ENCODE results near the gene GRIN2B.
A peak's percentile ranks its signal among the peaks of the same experiment; 100 is the strongest.

Gene GRIN2B

DNA sequence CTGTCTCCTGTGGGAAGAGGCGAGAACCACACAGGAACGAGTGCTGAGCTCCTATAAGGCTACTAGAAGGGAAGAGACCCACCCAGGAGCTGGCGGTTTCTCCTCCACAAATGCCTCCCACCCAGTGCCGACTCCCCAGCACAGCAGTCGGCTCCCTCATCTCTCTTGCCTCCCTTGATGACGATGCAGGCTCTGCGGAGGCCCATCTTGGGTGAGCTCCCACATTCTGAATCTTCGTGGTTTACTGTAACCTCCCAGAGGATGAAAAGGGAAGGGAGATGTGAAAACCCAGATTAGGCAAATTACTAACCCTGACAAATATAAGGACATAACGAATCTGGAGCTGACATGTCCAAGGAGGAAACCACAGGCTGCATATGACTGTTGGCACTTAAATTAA, 23.8 kb downstream of the GRIN2B start:
- no peak for DNase-seq (ENCODE audit: low spot score)

DNA sequence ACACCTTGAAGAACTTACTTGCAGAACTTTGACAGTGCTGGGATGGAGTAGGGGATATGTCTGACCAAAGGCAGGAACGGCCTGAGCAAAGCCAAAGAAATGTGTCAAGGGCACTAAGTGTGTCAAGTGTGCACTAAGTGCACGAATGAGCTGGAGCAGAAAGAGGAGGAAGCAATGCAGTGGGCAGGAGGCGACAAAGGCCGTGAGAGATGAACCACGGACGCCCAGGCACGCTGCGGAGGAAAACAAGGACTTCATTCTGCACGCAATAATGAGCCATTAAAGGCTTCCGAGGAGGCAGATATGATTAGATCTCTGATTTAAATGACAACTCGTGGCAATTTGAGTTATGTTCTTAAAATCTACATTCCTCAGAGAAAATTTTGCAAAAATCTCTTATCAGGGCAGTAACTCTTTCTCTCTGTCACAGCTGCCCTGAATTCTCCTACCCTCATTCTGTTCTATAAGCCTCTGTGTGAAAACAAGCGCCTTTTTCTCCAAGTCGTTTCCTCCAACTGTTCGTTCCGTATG, 25.3 kb downstream of the GRIN2B start:
- DNase-seq (ENCODE audit: low spot score), result no peak

DNA sequence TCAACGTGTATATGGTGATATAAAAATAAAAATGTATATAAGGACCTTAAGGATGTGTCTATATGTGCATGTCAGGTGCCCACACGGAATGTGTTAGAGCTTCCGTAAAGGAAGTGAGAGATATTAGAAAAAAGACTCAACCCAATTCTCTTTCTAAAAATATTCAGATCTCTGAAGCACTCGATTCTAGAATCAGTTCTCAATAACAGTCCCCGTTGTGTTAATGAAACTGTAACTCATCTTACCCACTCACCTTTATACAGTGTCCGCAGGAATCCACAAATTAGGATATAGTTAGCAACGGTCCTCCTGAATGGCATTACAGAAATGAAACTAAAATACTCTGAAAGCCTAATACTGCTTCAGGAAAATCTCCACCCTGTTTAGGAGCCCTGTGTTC, 29.3 kb downstream of the GRIN2B start:
- no peak for DNase-seq (ENCODE audit: low spot score)

DNA sequence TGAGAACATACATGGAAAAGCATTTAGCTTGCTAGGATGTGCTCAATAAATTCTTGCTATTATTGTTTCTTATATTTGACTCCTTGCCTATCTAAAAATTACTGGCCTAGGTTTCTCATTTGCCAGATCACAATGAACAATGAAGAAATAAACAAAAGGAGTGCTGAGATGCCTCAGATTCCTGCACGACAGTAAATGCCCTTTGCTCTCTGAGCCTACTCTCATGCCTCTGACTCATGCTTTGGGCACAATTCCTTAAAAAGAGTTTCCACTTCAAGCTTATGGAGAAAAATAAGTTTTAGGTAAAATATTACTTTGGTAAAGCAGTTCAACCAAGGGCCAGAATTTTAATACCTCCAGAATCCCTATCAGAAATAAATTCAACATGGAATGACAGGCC, 30.9 kb downstream of the GRIN2B start:
- DNase-seq (ENCODE audit: low spot score), result peak; percentile 85

DNA sequence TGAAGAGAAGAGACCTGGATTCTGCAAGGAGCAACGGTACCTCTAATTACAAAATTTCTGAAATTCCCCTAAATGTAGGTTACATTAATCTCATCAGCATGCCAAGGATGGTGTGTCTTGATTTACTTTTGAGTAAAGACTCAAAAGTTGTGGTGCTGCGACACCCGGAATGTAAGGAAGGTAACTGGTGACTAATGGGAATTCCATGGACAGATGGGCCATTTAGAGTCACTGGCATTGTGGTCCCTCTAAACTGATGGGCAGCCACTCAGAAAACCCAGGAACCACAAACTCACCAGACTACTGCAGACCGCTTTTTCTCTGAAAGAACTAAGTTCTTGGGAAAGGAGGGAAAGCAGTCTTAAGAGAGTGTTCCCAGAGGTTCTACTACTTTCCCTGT, 32.8 kb downstream of the GRIN2B start:
- DNase-seq (ENCODE audit: low spot score), result no peak

DNA sequence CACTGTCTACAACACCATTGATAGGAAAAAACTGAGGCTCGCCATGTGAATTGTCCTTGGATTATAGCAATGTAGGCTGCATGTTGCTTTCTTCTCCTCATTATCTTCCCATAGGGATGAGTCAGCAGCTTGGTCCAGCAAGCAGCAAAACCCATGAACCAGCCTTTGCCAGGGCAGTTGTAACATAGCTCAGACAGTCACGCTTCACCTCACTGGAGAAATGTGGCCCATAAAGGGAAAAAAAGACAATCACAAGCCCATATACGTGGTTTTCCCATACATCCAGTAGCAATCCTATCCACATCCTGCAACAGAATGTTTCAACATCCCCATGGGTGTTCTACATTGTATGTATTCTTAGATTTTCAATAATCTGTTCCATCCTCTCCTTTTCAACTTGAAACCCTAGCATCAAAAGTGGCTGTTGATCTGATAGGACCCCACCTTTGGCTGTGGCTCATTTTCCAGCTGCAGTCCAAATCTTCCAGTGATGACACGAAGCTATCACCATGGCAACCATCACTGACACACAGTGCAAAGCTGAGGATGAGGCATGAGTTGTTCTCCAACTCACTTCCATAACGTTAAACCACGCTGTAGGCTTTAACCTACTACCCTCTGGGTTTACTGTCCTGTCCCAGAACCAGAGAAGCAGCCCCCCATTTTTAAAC, 34.0 kb downstream of the GRIN2B start:
- DNase-seq (ENCODE audit: low spot score), result no peak

DNA sequence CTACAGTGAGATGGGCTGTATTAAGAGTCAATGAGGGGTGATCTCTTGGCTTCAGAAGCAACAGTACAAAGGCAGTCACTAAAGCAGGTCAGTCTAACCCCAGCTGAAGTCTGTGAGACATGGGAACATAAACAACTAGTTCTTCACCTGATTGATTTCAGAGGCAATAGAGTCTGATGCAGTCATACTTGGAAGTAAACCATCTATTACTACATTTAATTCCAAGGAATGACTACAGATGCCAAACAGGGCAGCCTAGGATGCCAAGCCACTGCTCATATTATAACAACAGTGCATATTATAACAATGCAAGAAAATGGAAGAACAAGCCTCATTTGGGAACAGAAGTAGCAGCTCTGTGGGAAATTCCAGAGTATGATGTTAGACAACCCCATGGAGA, 35.8 kb downstream of the GRIN2B start:
- no peak for DNase-seq (ENCODE audit: low spot score)

DNA sequence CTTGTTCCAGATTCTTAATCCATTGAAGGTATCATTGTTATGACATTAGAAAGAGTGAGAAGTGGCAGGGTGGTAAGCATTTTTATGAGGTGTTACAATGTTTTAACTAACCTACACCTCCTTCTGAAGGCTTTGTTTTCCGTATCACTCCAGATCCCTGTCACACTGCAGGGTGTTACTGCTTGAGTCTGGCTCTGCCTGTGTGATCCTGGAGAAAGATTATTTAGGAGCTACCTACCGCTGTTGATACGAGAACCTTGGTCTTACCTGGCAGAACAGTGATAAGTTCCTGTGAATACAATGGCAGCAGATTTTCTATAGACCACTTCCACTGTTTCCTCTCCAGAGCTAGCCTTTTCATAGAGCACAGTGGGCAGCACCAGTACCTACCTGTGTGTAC, 36.2 kb downstream of the GRIN2B start:
- DNase-seq (ENCODE audit: low spot score), result no peak

DNA sequence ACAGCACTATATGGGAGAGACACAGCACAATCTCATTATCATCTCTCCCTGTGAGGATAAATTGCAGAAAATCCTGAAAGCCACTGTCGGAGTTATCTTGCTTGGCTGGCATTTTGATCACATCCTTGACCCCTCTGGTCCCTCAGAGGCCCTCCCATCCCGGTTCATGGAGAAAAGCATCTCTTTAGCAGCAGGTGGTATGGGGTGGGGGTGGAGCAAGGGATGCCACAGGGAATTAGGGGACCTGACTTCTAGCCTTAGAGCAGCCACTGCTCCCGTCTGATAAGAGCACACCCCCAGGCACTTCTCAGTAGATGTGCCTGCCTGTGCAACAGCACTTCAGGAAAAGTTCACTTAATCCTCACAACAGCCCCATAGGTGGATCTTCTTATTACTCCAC, 38.6 kb downstream of the GRIN2B start:
- no peak for DNase-seq (ENCODE audit: low spot score)

DNA sequence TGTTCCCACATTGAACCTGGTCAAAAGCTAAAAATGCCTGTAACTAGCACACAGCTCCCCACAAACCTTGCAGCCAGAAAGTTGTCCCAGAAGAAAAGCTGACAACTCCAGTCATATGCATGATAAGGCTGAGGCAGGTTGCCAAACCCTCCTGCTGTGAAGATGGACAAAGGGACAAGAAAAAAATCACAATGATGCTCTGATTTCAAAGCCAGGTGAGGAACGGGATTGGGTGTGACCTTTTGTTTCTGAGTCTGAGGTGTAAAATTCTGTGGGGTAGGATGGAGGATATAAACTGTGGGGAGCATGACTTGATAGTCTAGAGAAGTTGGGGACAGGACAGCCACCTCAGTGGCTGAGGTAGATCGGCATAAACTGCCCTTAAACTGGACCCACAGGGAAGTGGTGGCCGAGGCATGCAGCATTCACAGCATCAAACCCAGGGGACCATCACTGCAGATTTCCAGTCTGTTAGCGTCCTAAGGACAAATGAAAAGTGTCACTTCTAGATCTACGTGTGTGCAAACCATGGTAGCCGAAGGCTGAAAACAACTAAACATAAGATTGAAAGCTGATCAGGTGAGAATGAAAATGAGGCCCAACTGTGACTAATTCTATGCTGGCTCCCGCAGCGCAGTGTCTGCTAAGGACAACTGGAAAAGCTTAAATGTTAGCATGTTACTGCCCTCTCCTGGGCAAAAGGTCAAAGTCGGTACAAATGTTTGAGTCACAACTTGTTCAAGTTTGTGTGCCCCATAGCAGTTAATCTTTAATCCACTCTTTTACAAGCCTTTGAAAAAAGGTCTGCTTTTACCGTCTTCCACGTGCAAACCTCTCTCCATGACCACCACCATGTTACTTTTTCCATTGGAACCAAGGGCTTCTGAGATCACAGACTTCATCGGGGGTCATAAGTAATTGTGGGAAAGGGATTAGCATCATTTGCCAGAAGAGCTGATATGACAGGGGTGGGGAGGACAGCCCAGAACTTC, 39.8 kb downstream of the GRIN2B start:
- DNase-seq (ENCODE audit: low spot score), result peak; percentile 93

DNA sequence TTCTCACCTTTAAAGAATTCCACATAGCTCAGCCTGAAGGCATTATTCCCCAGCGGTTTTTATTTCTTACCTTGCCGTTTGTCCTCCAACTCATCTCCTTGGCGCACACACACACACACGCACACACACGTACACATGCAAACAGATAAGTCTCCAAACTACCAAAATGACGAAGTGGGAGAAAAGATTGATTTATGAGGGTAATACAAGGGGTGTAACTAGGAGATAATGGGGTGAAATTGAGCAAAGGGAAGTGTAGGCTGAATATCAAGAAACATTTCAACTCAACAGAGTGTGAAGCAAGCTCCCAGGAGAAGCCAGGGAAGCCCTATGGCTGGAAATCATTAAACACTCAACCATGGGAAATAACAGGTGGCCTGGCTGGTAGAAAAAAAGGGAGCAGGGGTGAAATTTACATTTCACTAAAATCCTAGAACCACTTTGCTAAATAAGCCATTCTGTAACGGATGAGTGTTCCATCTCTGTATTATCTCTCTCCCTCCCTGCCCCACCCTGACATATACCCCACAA, 41.0 kb downstream of the GRIN2B start:
- no peak for DNase-seq (ENCODE audit: low spot score)

DNA sequence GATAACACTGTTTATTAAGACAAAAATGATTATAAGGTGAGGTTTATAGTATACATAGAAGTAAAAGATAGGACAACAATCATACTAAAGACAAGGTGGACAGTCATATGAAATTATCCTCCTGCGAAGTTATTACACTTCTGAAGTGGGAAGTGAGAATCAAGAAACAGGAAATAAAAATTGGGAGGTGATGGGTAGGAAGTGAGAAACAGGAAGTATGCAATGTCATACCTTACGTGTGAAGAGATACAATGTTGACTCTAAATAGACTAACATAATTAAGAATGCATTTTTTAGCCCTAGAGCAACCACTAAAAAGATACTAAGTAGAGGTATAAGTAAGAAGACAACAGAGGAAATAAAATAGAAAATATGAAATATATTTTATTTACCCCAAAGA, 43.7 kb downstream of the GRIN2B start:
- DNase-seq (ENCODE audit: low spot score), result no peak

DNA sequence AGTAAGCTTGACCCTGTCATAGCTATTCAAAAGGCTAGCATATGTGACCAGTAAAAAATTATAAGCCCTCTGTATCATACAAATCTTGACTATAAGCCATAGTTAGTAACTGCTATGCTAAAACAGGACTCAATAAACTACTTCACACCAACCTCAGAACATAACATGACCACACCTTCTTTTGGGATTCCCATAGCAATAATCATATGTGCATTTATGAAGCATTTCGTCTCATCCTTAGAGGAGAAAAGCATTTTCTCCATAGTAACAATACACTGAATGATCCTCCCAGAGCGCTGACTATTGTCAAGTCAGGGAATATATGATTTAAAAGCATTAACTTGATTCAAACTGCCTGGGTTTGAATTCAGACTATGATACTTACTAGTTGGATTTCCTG, 46.2 kb downstream of the GRIN2B start:
- DNase-seq (ENCODE audit: low spot score), result no peak
